HepG2 (cell line): Measurements from ENCODE around the gene SMIM30. TPM values are rescaled to one million over a fixed set of nuclear protein-coding genes. Genes with fewer than 3 reads are reported as not detected.

Experiments
- ETV6 ChIP-seq: sonication (generic); formaldehyde crosslinking; conservative IDR thresholded peaks from 2 replicates; pipeline ENCODE4 v1.4.0; 2020; ENCODE audit warnings: missing genetic modification reagents
- FOSL1 ChIP-seq: sonication (generic); formaldehyde crosslinking; IDR thresholded peaks from 2 replicates; pipeline ENCODE4 v1.9.0; 2021; ENCODE audit warnings: missing genetic modification reagents, borderline replicate concordance
- FUBP1 ChIP-seq: sonication (generic); formaldehyde crosslinking; IDR thresholded peaks from 2 replicates; pipeline ENCODE4 v1.5.1; 2020; ENCODE audit warnings: missing genetic modification reagents, mild to moderate bottlenecking, borderline replicate concordance
- HCFC1 ChIP-seq: fragments of 150-350 bp; IDR thresholded peaks from 2 replicates; pipeline ENCODE4 v1.6.1; 2014; ENCODE audit warnings: low read depth, low read length
- KDM5B ChIP-seq: sonication (generic); formaldehyde crosslinking; IDR thresholded peaks from 2 replicates; pipeline ENCODE4 v1.4.0; 2020; ENCODE audit warnings: missing genetic modification reagents, mild to moderate bottlenecking, borderline replicate concordance
- KLF9 ChIP-seq: IDR thresholded peaks from 2 replicates; pipeline ENCODE4 v1.6.1; 2016; ENCODE audit warnings: low read depth
- MEIS1 ChIP-seq: sonication (generic); formaldehyde crosslinking; IDR thresholded peaks from 2 replicates; pipeline ENCODE4 v1.9.0; 2021; ENCODE audit warnings: mild to moderate bottlenecking, missing genetic modification reagents, moderate library complexity, borderline replicate concordance
- MEIS2 ChIP-seq: sonication (generic); formaldehyde crosslinking; IDR thresholded peaks from 2 replicates; pipeline ENCODE4 v1.9.0; 2021; ENCODE audit warnings: mild to moderate bottlenecking, missing genetic modification reagents
- MTERF4 ChIP-seq: sonication (generic); formaldehyde crosslinking; IDR thresholded peaks from 2 replicates; pipeline ENCODE4 v1.8.0; 2023; ENCODE audit warnings: mild to moderate bottlenecking, missing genetic modification reagents
- NAIF1 ChIP-seq: sonication (generic); formaldehyde crosslinking; IDR thresholded peaks from 2 replicates; pipeline ENCODE4 v1.5.0; 2020; ENCODE audit warnings: mild to moderate bottlenecking, missing genetic modification reagents, borderline replicate concordance
- NFKB2 ChIP-seq: sonication (generic); formaldehyde crosslinking; IDR thresholded peaks from 2 replicates; pipeline ENCODE4 v1.4.0; 2020; ENCODE audit warnings: missing genetic modification reagents, borderline replicate concordance
- PBX3 ChIP-seq: sonication (generic); formaldehyde crosslinking; IDR thresholded peaks from 2 replicates; pipeline ENCODE4 v1.8.1; 2023; ENCODE audit warnings: missing genetic modification reagents, inconsistent platforms, borderline replicate concordance
- SALL1 ChIP-seq: sonication (generic); formaldehyde crosslinking; IDR thresholded peaks from 2 replicates; pipeline ENCODE4 v1.8.0; 2022; ENCODE audit warnings: mild to moderate bottlenecking, missing genetic modification reagents
- SIN3A ChIP-seq: IDR thresholded peaks from 2 replicates; pipeline ENCODE4 v1.6.1; 2011; ENCODE audit warnings: low read depth, mild to moderate bottlenecking, control low read depth, low read length, borderline replicate concordance
- TMF1 ChIP-seq: sonication (generic); formaldehyde crosslinking; IDR thresholded peaks from 2 replicates; pipeline ENCODE4 v1.8.1; 2022; ENCODE audit warnings: low read depth, missing genetic modification reagents
- TOE1 ChIP-seq: sonication (generic); formaldehyde crosslinking; IDR thresholded peaks from 2 replicates; pipeline ENCODE4 v1.4.0; 2020; ENCODE audit warnings: mild to moderate bottlenecking, missing genetic modification reagents
- TRIM24 ChIP-seq: sonication (generic); formaldehyde crosslinking; IDR thresholded peaks from 2 replicates; pipeline ENCODE4 v1.8.0; 2022; ENCODE audit warnings: mild to moderate bottlenecking, missing genetic modification reagents
- ZFP37 ChIP-seq: sonication (generic); formaldehyde crosslinking; IDR thresholded peaks from 2 replicates; pipeline ENCODE4 v1.4.0; 2020; ENCODE audit warnings: missing genetic modification reagents, borderline replicate concordance
- ZNF17 ChIP-seq: sonication (generic); formaldehyde crosslinking; IDR thresholded peaks from 2 replicates; pipeline ENCODE4 v1.5.0; 2020; ENCODE audit warnings: mild to moderate bottlenecking, missing genetic modification reagents
- ZNF234 ChIP-seq: sonication (generic); formaldehyde crosslinking; conservative IDR thresholded peaks from 2 replicates; pipeline ENCODE4 v1.5.1; 2020; ENCODE audit warnings: mild to moderate bottlenecking, missing genetic modification reagents
- ZNF264 ChIP-seq: sonication (generic); formaldehyde crosslinking; IDR thresholded peaks from 2 replicates; pipeline ENCODE4 v1.4.0; 2020; ENCODE audit warnings: missing genetic modification reagents
- ZNF784 ChIP-seq: sonication (generic); formaldehyde crosslinking; IDR thresholded peaks from 2 replicates; pipeline ENCODE4 v1.5.1; 2020; ENCODE audit warnings: missing genetic modification reagents, mild to moderate bottlenecking, borderline replicate concordance
- ZNF883 ChIP-seq: sonication (generic); formaldehyde crosslinking; IDR thresholded peaks from 2 replicates; pipeline ENCODE4 v1.5.1; 2020; ENCODE audit warnings: mild to moderate bottlenecking, missing genetic modification reagents; ENCODE audit errors: not compliant biosample characterization
- polyA plus RNA-seq, 8 experiments: library from polyadenylated mRNA; depleted of rRNA in 3 of 8; stranded (reverse) in 7 of 8; unstranded in 1 of 8; fragments of >200 nt; fragmentation: Illumina TruSeq in 4 of 8; extraction: Trizol in 4 of 8; gene quantifications; 2 replicates each; pipeline versions ENCODE4 v1.2.1 to v1.2.3, GENCODE V29; 2011 to 2016; ENCODE audit warnings: low read depth in 4 of 8, missing spikeins in 1 of 8, mixed read lengths in 1 of 8; ENCODE audit not compliant: insufficient read depth in 1 of 8
- total RNA-seq, 5 experiments: library from RNA; depleted of rRNA; stranded (reverse); fragments of >200 nt; fragmentation: Illumina TruSeq; extraction: Trizol; gene quantifications; 2 replicates each; pipeline ENCODE4 v1.2.3, GENCODE V29; 2016; ENCODE audit warnings: low read depth in 1 of 5

The SMIM30 gene
- total and polyA plus RNA-seq, 2 of the 13 experiments (the other 11 are each of a cell fraction or from before 2014, with no cell fraction given), result 23.5 to 25.2 TPM

GRCh38 chr7:113118074-113118959 lies at the start of gene SMIM30 (continued):
- no peak for TF ChIP-seq FUBP1
- TF ChIP-seq MEIS1, result no peak
- TF ChIP-seq TRIM24 (CRISPR knock-in tag), result no peak
- TF ChIP-seq NFKB2 (CRISPR knock-in tag), result peak; percentile 37; the same call in 1 of the 2 replicates
- no peak for TF ChIP-seq ETV6 (CRISPR knock-in tag)
- no peak for TF ChIP-seq TMF1
- TF ChIP-seq PBX3 (CRISPR knock-in tag), result no peak
- TF ChIP-seq ZNF234 (CRISPR knock-in tag), result no peak
- TF ChIP-seq FOSL1, result no peak
- TF ChIP-seq MTERF4 (CRISPR knock-in tag), result no peak
- TF ChIP-seq TOE1 (CRISPR knock-in tag), result no peak
- TF ChIP-seq SIN3A, result 0 out of 2 replicates have a peak, but pooled peaks have one; percentile 36
- no peak for TF ChIP-seq ZNF264
- TF ChIP-seq MEIS2 (CRISPR knock-in tag), result no peak
- TF ChIP-seq ZNF17 (CRISPR knock-in tag), result no peak
- TF ChIP-seq ZFP37 (CRISPR knock-in tag), result no peak
- TF ChIP-seq NAIF1, result no peak
- TF ChIP-seq ZNF784 (CRISPR knock-in tag), result no peak
- peak; percentile 84 for TF ChIP-seq HCFC1
- TF ChIP-seq KLF9 (CRISPR knock-in tag), result no peak
- TF ChIP-seq SALL1 (CRISPR knock-in tag), result peak; percentile 81
- no peak for TF ChIP-seq ZNF883
- TF ChIP-seq KDM5B (CRISPR knock-in tag), result no peak
